HG03097 (cell line): ENCODE measurements around the gene DPEP1.

Source experiments
- ATAC-seq: cut with Tn5 transposase; IDR thresholded peaks from one replicate; pipeline ENCODE4 v1.9.1; 2021; ENCODE audit not compliant: unreplicated experiment, low FRiP score

Gene DPEP1

DNA sequence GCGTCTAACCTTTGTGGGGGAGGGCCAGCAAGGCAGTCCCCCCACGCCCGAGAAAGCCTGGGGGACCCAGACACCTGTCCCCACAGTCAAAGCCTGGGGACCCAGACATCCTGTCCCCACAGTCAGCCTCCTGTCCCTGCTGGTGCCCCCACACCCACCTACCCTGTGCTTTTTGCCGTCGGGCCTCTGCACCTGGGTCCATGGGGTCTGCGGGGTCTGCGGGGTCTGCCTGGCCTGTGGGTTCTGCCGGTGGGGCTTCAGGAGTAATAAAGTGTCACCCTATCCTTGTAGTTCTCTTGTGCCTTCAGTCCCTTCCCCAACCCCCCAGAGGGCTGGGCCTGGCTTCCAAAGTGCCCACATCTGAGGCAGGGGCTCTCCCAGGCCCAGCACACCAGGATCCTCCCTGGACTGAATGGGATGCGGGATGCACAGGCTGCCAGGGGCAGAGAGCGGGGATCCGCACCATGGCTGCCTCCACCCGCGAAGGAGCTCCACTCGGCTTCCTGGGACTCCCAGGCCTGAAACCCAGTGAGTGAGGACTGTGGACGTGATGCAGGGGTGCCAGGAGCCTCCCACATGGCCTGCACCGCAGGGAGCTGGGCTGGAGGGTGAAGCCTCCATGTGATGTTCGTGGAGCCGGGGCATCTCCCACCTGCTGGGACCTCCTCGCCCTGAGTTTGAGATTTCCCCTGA is 16.3 kb upstream of the DPEP1 start:
- ATAC-seq: no peak

DNA sequence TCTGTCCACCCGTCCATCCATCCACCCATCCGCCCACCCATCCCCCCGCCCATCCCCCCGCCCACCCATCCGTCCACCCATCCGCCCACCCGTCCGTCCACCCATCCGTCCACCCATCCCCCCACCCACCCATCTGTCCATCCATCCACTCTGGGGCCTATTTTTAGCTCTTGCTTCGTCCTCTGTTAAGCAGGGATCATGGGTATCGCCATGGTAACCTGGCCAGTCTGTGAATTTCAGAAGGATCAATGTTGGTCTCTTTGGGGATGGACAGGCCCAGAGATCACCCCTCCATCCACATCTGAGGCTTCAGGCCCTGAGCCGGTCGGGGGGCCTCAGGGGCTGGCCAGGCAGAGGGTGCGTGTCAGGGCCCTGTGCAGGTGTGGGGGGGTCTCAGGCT is 15.2 kb upstream of the DPEP1 start:
- no peak for ATAC-seq

DNA sequence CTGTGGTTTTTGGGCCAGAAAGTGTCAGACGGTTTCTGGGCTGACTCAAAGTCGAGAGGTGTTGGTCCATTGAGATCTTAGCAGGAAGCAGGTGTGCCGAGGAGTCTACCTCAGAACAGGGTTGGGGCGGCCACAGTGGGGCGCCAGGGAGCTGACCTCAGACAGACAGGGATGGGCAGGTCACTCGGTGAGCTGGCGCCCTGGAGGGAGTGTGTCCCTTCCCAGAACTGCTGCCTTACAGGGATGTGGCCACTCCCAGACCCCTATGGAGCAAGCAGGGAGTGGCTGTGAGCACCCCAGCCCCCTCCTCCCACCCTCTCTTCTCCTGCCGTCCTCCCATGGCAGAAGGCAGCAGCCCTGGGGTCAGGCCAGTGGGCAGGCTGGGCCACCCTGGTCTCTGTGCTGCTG is 14.0 kb upstream of the DPEP1 start:
- ATAC-seq: no peak

DNA sequence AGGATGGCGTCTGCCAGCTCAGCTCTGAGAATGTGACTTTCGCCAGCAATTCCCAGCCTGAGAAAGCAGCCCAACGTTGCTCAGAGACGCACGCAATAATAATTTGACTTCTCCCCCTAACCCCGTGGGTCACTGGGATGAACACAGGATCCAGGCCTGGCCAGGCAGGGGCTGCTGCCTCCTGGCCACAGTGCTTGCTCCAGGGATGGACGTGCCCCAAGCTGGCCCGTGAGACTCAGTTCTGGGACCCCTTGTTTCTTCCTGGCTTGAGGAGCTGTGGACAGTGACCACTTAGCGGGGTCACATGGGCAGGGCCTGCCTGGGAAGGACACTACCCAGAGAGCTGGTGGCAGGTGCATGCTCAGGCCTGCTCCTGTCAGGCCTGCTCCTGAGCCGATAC is 13.5 kb upstream of the DPEP1 start:
- ATAC-seq: no peak

DNA sequence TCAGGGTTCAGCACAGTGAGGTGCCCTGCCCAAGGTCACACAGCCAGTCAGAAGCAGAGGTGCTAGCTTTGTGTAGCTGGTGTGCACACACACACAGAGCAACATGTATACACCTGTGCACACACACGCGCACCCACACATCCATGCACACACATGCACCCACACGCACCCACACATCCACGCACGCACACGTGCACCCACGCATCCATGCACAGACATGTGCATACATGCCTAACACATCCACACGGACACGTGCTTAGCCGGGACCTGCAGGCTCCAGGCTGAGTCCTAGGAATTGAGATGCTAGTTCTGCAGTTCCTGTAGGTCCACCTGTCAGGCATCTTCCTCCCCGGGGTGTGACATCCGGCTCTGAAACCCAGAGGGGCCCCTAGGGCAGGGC is 13.0 kb upstream of the DPEP1 start:
- ATAC-seq: no peak

DNA sequence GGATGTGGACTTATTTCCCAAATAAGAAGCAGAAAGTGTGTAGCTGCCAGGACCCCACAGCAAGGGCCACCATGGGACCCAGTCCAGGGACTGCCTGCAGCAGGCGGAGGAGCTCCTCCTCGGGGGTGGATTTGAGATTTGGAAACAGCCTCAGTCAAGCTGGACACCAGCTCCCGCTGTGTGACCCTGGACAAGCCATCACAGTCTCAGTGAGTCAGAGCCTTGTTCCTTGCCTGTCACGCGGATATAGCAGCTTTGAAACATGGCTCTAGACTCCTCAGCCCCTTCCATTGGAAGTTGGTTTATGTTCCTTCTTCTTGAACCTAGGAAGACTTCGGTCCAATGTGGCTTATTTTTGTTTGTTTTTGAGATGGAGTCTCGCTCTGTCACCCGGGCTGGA is 12.5 kb upstream of the DPEP1 start:
- no peak for ATAC-seq

DNA sequence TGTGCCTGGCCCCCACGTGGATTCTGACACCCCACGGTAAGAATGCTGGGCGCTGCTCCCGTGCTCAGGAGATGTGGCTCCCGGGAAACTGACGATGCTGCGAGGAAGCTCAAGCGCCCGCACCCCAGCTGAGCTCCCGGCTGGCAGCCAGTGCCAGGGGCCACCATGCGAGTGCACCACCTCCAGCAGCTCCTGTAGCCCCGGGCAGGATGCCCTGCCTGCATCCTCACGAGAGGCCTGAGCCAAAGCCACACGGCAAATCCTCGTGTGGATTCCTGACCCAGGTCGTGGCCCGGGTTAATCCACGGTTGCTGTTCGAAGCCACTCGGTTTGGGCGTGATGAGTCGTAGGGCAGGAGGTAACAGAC is 11.6 kb upstream of the DPEP1 start:
- no peak for ATAC-seq

DNA sequence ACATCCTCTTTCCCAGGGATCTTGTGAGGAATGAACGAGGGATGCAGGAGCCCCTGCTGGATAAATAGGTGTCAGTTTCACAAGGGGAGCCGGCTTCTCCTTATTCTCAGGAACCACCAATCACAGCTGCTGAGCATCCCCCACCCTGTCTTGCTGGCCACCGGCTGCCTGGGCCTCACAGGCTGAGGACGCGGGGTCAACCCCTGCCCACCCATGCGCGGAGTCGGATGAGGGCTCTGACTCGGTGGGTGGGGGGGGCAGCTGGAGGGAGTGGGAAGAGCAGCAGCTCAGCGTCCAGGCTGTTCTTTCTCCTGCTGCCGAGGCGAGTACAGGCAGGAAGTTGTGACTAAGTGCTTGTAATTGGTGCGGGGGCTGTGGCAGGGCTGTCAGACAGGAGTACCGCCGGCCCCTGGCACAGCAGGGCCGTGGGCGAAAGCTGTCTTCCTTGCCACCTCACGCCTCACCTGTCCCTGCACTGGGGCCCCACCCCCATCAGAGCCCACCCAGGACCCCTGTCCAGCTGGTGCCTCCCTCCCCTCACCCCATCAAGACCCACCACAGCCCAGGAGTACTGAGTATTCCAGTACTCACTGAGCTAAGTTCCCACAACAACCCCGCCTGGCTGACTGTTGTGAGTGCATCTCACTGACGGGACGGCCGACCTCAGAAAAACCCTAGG is 11.0 kb upstream of the DPEP1 start:
- ATAC-seq: no peak

DNA sequence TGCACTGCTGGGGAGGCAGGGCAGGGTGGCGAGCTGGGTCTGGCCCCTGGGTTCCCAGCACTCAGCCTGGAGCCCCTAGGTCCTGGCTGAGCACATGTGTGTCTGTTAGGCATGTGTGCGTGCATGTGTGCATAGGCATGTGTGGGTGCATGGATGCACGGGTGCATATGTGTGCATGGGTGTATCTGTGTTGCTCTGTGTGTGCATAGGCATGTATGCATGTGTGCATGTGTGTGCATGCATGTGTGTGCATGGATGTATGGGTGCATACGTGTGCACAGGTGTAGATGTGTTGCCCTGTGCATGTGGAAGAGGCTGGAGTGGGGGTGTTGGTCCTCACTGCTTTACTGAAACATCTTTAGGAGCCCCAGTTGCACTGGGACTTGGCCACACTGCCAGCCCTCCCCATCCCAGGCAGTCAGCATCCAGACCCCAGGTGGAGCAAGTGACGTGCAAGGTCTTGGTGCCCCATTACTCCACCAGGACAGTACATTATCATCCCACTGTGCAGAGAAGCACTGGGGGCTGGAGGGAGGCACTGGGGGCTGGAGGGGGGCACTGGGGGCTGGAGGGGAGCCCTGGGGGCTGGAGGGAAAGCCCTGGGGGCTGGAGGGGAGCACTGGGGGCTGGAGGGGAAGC is 10.4 kb upstream of the DPEP1 start:
- ATAC-seq: no peak

DNA sequence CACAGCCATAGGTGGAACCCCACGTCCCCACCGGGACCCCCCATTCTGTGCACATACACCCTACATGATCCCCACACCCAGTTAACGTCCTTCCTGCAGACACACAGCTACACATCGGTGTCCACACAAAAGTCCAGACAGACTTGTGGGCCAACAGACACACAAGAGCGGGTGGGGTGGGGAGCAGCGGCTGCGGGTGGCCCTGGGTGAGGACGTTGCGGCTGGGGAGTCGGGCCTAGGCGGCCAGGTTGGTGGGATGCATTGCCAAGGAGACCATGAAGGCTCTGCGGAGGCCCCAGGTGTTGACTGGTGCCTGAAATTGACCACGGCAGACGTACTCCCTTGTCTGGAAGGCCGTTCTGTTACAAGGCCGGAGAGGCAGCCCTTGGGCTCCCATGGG is 8.7 kb upstream of the DPEP1 start:
- ATAC-seq: no peak

DNA sequence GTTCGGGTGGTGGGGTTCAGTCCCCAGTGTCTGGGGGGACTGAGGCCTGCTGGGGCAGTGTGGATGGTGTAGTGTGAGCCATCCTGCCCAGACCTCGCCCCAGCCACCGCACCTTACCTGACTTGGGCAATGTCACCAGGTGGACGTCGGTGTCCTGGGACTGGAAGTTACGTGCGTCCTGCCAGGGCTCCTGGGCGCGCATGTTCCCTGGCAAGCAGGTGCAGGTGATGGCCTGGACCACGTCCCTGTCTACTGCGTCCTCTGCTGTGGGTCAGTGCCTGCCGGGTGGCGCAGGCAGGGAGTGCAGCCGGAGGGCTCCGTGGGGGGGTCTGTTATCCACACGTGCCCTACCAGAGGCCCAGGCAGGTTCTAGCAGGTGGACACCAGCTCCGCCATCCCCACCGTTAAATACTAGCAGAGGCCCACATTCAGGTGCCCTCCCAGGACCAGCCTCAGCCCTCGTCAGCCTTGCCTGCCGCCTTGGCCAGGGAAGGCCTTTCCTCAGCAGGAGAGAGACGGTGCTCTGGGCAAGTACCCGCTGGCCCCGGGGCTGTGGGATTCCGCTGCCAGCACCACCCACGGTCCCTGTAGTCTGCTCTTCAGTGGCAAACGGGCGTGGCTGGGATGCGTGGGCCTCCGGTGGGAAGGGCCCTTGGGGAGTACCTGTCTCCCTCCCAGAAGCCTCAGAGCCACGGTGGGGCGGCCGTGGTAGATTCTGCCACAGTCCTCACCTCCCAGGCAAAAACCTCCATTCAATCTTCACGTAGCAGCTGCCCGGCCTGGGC is 8.1 kb upstream of the DPEP1 start:
- no peak for ATAC-seq

DNA sequence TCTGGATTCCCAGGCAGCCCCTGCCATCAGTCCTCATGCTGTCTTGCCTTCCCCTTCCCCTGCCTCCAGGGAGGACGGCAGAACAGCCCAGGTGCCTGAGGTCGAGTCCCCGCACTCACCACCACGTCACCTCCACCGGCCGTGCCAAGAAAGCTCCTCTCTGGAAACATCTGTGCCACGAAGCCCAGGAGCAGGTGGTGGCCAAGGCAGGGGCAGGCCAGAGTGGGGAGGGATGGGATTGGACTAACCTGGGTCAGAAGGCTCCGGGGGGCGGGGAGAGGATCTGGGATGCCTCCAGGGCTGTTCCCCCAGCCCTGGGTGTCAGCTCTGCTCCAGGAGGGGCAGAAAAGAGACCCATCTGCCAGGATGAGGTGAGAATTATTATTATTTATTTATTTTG is 7.4 kb upstream of the DPEP1 start:
- no peak for ATAC-seq

DNA sequence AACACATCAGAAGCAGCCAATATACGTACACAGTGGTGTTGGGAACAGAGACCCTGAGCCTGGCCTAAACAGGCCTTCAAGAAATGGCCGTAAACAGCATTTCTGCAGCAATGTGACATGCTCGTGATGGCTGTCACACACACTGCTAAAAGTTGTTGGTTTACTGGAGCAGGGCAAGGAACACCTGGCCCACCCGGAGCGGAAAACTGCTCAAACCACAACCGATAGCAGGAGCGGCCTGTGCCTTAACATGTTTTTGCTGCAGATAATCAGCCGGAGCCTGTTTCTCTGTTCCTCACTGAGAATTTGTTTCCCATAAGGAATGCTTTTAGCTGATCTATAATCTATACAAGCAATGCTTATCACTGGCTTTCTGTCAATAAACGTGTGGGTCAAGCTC is 6.0 kb upstream of the DPEP1 start:
- no peak for ATAC-seq

DNA sequence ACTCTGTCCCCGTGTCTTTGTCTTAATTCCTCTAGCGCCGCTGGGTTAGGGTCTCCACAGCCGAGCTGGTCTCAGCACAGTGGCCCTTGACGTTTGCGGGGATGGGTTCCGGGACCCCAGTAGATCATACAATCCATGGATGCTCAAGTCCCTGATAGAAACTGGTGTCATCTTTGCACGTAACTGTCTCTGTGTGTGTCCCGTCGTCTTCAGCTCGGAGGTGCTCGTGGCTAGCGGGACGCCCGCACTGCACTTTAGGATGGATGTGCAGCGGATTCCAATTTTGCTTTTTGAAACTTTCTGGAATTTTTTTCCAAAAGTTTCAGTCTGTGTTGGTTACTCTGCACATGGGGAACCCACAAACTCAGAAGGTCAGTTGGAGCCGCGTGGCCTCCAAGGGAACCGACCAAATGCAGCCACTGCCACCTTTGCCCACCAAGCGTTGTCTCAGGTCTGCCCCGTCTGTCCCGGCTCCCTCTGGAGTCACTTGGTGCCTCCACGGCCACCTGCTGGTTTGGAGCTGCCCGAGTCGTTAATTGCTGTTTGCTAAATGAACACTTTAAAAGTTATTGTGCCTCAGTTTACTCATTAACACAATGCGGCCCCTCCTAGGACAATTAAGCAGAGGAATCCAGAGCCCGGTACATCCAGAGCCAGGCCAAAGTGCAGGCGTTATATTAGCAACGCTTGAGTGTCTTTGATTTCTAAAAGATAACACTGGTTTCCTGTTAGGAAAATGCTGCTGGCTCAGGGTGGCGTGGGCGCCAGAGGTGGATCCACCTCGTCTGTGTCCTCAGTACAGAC is 5.3 kb upstream of the DPEP1 start:
- no peak for ATAC-seq

DNA sequence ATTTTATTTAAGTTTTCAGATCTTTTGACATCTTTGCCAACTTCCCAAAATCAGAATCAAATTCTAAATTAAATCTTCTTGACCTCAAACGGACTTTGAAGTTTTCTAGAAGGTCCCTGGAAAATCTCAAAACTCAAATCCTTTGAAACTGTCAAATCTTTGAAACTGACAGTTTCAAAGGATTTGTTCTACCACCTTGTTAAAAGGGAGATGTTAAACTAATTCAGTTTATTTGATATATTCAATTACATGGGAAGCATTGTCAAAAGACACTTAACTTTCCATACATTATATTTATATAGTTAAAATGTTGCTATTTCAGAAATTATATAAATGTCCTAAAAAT is 3.4 kb upstream of the DPEP1 start:
- ATAC-seq: no peak

DNA sequence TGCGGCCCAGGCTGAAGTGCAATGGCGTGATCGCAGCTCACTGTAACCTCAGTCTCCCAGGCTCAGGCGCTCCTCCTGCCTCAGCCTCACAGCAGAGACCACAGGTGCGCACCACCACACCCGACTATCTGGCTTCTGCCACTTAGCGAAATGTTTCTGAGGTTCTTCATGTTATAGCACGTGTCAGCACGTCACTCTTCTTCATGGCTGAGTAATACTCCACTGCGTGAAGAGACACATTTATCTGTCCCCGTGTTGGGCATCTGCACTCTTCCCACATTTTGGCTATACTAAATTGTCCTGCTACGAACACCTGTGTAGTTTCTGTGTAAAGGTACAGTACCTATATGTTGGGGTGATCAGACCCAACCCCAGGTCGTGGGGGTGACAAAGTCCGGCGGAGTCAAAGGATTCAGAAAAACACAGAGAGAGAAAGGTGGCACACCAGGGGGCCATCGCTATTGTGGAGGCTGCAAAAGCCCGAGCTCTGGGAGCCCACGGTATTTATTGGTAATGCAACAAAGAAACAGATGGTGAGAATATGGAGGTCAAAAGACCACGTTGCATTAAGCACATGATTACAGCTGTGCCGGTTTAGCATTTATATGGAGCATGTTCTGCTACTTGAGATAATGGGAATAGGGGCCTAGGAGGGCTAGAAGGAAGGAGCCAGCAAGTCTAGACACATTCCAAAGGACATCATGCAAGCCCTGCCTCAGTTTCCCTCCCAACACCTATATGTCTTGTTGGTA is 851 bp upstream of the DPEP1 start:
- no peak for ATAC-seq

DNA sequence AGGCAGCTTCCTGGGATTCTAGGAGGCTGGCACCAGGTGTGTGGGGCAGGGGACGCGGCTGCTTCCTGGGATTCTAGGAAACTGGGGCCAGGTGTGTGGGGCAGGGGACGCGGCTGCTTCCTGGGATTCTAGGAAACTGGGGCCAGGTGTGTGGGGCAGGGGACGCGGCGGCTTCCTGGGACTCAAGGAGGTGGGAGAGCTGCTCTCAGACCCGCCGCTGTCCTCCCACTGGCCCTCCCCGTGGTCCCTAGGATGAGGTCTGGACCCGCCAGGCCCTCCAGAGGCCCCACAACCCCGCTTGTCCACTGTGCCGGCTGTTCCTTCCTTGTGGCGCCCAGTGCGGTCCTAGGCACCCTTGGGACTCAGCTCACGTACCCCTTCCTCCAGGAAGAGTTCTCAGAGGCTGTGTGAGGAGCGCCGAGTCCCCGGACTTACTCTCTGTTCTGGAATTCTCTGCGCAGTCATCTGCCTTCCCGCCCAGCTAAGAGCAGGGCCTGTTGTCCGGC is 565 bp downstream of the DPEP1 start:
- ATAC-seq: no peak

DNA sequence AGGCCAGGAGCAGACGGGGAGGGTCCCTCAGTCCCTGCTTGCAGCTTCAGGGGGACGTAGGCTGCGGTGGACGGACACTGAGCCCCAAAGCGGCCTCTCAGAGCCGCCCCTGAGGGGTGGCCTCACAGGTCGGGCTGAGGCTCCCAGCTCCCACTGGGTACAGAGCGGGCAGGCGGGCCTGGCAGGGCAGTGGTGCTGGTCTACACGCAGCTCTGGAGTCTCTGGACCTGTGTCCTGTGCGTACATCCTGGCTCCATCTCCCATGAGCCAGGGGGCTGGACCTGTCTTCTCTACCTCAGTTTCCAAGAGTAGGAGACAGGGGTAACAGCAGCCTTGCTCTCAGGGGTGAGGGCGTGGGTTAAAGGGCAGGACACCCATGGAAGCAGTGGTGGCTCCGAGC is 1.7 kb downstream of the DPEP1 start:
- no peak for ATAC-seq

DNA sequence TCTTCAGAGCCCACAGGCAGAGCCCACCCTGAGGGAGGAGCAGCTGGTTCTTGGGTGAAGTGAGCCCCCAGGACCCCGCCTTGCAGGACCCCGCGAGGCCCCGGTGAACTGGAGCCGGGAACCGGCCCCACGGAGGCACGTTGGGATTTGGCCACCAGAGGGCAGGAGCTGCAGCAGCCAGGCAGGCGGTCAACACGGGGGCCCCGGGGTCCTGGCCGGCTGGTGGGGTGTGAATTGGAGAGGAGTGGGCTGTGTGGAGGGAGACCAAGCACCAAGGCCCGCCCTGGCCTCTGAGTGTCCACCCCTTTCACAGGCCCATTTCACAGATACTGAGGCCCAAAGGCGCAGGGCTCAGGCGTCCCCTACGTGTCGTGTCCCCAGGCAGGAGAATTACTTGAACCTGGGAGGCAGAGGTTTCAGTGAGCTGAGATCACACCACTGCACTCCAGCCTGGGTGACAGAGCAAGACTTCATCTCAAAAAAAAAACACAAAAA is 2.2 kb downstream of the DPEP1 start:
- ATAC-seq: no peak

DNA sequence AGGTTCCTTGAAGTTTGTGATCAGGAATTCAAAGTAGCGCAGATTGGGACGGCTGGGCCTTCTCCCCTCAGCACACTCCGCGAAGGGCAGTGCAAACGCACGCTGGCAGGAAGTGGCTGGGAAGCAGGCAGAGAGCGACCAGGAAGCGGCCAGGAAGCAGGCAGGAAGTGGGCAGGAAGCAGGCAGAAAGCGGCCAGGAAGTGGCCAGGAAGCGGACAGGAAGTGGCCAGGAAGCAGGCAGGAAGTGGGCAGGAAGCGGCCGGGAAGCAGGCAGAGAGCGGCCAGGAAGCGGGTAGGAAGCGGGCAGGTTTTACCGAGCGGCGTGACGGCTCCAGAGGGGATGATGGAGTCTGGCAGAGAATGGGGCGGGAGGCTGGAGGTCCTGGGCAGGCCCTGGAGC is 3.2 kb downstream of the DPEP1 start:
- no peak for ATAC-seq
